Neural progenitor cell (in vitro differentiated cells): ENCODE measurements around the gene TOB2. TPM values are rescaled to one million over a fixed set of nuclear protein-coding genes. Genes with fewer than 3 reads are reported as not detected.
"Not testable (repeated sequence)": the region's sequence is repeated elsewhere in the genome, so short reads cannot be mapped to it uniquely, and the experiment has no call there.

ENCODE experiments used
- DNase-seq: peaks from one replicate; pipeline ENCODE4 v3.0.0-alpha.2; 2016; ENCODE audit warnings: low spot score
- H2AFZ ChIP-seq: fragments of 200-600 bp; sonication (generic); replicated peaks from 2 replicates; pipeline ENCODE4 v1.6.1; 2016; ENCODE audit warnings: antibody characterized with exemption
- H3F3A ChIP-seq: fragments of 200-600 bp; sonication (generic); 2 replicates; pipeline ENCODE4 v1.6.1; 2016; ENCODE audit warnings: antibody characterized with exemption, low read depth
- H3K27ac ChIP-seq: fragments of 200-600 bp; sonication (generic); 2 replicates; pipeline ENCODE4 v1.5.1; 2016; ENCODE audit warnings: mild to moderate bottlenecking
- H3K27me3 ChIP-seq: fragments of 200-600 bp; sonication (generic); 2 replicates; pipeline ENCODE4 v1.6.1; 2016; ENCODE audit warnings: mild to moderate bottlenecking, moderate library complexity
- H3K36me3 ChIP-seq: fragments of 200-600 bp; sonication (generic); 2 replicates; pipeline ENCODE4 v1.5.1; 2016
- H3K4me1 ChIP-seq: fragments of 200-600 bp; sonication (generic); 2 replicates; pipeline ENCODE4 v1.6.1; 2016; ENCODE audit warnings: mixed run types
- H3K4me2 ChIP-seq: fragments of 200-600 bp; sonication (generic); 2 replicates; pipeline ENCODE4 v1.6.1; 2016
- H3K4me3 ChIP-seq: fragments of 200-600 bp; sonication (generic); 2 replicates; pipeline ENCODE4 v1.5.1; 2016
- H3K79me2 ChIP-seq: fragments of 200-600 bp; sonication (generic); 2 replicates; pipeline ENCODE4 v1.6.1; 2016; ENCODE audit warnings: low read depth
- H3K9ac ChIP-seq: fragments of 200-600 bp; sonication (generic); 2 replicates; pipeline ENCODE4 v1.6.1; 2016
- H3K9me3 ChIP-seq: fragments of 200-600 bp; sonication (generic); 2 replicates; pipeline ENCODE4 v1.5.1; 2016; ENCODE audit warnings: low read depth
- H4K20me1 ChIP-seq: fragments of 200-600 bp; sonication (generic); 2 replicates; pipeline ENCODE4 v1.6.1; 2016; ENCODE audit warnings: low read depth
- H3K27ac Mint-ChIP-seq: 3 replicates; pipeline ENCODE4 v1.8.0; 2021; ENCODE audit warnings: mixed read lengths
- H3K27me3 Mint-ChIP-seq: 2 replicates; pipeline ENCODE4 v1.8.0; 2022; ENCODE audit warnings: low read depth, mild to moderate bottlenecking, inconsistent platforms, moderate library complexity, mixed read lengths; ENCODE audit not compliant: insufficient read depth
- H3K36me3 Mint-ChIP-seq: 3 replicates; pipeline ENCODE4 v1.8.0; 2021; ENCODE audit warnings: mixed read lengths
- H3K4me1 Mint-ChIP-seq: 3 replicates; pipeline ENCODE4 v1.8.0; 2021; ENCODE audit warnings: mixed read lengths
- H3K4me3 Mint-ChIP-seq: 3 replicates; pipeline ENCODE4 v1.8.0; 2021; ENCODE audit warnings: mild to moderate bottlenecking, moderate library complexity, mixed read lengths
- H3K9me3 Mint-ChIP-seq: 3 replicates; pipeline ENCODE4 v1.8.0; 2020; ENCODE audit warnings: mixed read lengths
- EZH2 ChIP-seq: fragments of 200-600 bp; sonication (generic); IDR thresholded peaks from 2 replicates; pipeline ENCODE4 v1.6.1; 2017; ENCODE audit warnings: antibody characterized with exemption, mild to moderate bottlenecking, moderate library complexity
- EZH2phosphoT487 ChIP-seq: fragments of 200-600 bp; sonication (generic); IDR thresholded peaks from 2 replicates; pipeline ENCODE4 v1.6.1; 2017; ENCODE audit warnings: antibody characterized with exemption
- total RNA-seq: library from RNA; depleted of rRNA; stranded (reverse); fragments of >200 nt; gene quantifications from 2 replicates; pipeline ENCODE4 v1.2.3, GENCODE V29; 2015; ENCODE audit warnings: low replicate concordance
- TF ChIP-seq, protein P1 (sequence below): fragments of 200-600 bp; sonication (generic); IDR thresholded peaks from 2 replicates; pipeline ENCODE4 v1.5.1; 2017; ENCODE audit warnings: antibody characterized with exemption, mild to moderate bottlenecking

The TOB2 gene
- total RNA-seq, 1 donor from 2014 or later, result 23.4 TPM

DNA sequence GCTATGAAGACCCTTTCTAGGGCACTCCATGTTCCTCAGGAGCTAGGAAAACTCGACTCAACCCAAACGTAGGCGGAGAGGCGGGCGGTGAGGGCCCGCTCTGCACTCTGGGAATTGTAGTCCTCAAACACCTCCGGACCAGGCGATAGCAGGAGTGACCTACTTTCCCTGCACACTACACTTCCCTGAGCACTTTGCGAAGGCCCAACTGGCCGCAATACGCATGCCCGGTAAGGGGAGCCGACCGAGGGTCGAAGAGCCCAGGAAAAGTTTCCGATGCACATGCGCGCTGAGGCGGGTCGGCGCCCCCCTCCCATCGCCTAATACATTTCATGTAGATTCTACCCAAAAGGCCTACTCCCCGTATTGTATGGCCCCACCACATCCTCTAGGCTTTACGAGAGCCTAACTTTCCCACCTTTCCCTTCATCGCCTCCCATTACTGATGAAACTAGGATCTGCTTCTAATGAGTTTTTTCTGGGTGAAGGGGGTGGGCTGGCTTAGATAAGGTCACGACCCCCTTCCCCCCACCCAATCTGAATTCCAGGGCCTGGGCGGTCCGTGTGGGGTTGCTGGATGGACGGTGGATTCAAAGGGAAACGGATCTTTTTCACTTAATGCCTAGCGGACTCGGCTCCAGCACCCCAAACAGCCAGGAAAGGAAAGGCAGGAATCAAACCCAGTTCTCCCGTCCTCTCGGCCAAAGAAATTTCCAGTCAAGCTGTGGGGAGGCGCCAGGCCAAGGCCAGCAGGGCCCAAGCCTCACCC is 2.1 kb downstream of the TOB2 start:
- H2AFZ ChIP-seq, result no peak overlapping the region
- peak overlapping the region; percentile 100 for H3K4me3 Mint-ChIP-seq
- H3K27me3 ChIP-seq, result no peaks in the 10 kb centered on the region
- H3K9ac ChIP-seq, result peak overlapping the region; percentile 91
- H3K9me3 ChIP-seq, result no peaks in the 10 kb centered on the region
- no peaks in the 10 kb centered on the region for H3K36me3 ChIP-seq
- H4K20me1 ChIP-seq, result peaks cover 62% of the 10 kb centered on the region
- no peak for TF ChIP-seq EZH2
- no peak for TF ChIP-seq EZH2phosphoT487
- TF ChIP-seq, protein P1, sequence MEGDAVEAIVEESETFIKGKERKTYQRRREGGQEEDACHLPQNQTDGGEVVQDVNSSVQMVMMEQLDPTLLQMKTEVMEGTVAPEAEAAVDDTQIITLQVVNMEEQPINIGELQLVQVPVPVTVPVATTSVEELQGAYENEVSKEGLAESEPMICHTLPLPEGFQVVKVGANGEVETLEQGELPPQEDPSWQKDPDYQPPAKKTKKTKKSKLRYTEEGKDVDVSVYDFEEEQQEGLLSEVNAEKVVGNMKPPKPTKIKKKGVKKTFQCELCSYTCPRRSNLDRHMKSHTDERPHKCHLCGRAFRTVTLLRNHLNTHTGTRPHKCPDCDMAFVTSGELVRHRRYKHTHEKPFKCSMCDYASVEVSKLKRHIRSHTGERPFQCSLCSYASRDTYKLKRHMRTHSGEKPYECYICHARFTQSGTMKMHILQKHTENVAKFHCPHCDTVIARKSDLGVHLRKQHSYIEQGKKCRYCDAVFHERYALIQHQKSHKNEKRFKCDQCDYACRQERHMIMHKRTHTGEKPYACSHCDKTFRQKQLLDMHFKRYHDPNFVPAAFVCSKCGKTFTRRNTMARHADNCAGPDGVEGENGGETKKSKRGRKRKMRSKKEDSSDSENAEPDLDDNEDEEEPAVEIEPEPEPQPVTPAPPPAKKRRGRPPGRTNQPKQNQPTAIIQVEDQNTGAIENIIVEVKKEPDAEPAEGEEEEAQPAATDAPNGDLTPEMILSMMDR, result no peak
- H3K36me3 Mint-ChIP-seq, result peaks cover 10% of the 10 kb centered on the region
- DNase-seq, result peak; percentile 99
- H3K4me3 ChIP-seq, result peak overlapping the region; percentile 96
- peaks cover 50% of the 10 kb centered on the region for H3F3A ChIP-seq
- peaks cover 28% of the 10 kb centered on the region for H3K4me1 Mint-ChIP-seq
- H3K27ac ChIP-seq, result peak overlapping the region; percentile 82
- peaks cover 3% of the 10 kb centered on the region for H3K4me1 ChIP-seq
- H3K9me3 Mint-ChIP-seq, result no peaks in the 10 kb centered on the region
- H3K27me3 Mint-ChIP-seq, result peaks cover 12% of the 10 kb centered on the region
- peak overlapping the region; percentile 94 for H3K4me2 ChIP-seq
- H3K79me2 ChIP-seq, result peaks cover 91% of the 10 kb centered on the region
- H3K27ac Mint-ChIP-seq, result peak overlapping the region; percentile 97

- Histone ChIP-seq H3K4me2 (no peak overlapping the region), H3K27me3 (no peaks in the 10 kb centered on the region), H3K27ac (no peak overlapping the region), H4K20me1 (peaks cover 84% of the 10 kb centered on the region), H3F3A (peaks cover 48% of the 10 kb centered on the region), H3K4me1 (peaks cover 3% of the 10 kb centered on the region), H3K36me3 (no peaks in the 10 kb centered on the region), H3K9me3 (no peaks in the 10 kb centered on the region), H3K9ac (no peak overlapping the region), H3K4me3 (no peak overlapping the region), H3K79me2 (peaks cover 96% of the 10 kb centered on the region), H2AFZ (no peak overlapping the region)
- Mint-ChIP-seq H3K27ac (no peak overlapping the region), H3K36me3 (peaks cover 10% of the 10 kb centered on the region), H3K4me3 (peak overlapping the region; percentile 71), H3K4me1 (peaks cover 17% of the 10 kb centered on the region), H3K27me3 (peaks cover 10% of the 10 kb centered on the region), H3K9me3 (no peaks in the 10 kb centered on the region)
- TF ChIP-seq EZH2phosphoT487, result no peak
- TF ChIP-seq, protein P1, result no peak
- TF ChIP-seq EZH2, result no peak
- no peak for DNase-seq
Observed at GRCh38 chr22:41442240-41442792, 4.3 kb downstream of the TOB2 start.

GRCh38 chr22:41440511-41440910 is 6.1 kb downstream of the TOB2 start:
- not testable (repeated sequence) for H3K4me1 ChIP-seq, H3K27ac Mint-ChIP-seq, H3K27me3 Mint-ChIP-seq, H3K27ac ChIP-seq, H3K27me3 ChIP-seq, H3K9me3 ChIP-seq, H3K4me2 ChIP-seq, H3K4me3 ChIP-seq, DNase-seq, H3K9ac ChIP-seq, H3K4me3 Mint-ChIP-seq, H3K9me3 Mint-ChIP-seq, H3K36me3 ChIP-seq, H2AFZ ChIP-seq
- H4K20me1 ChIP-seq, result peaks cover 95% of the 10 kb centered on the region
- peaks cover 17% of the 10 kb centered on the region for H3K4me1 Mint-ChIP-seq
- H3K36me3 Mint-ChIP-seq, result peaks cover 25% of the 10 kb centered on the region
- peaks cover 40% of the 10 kb centered on the region for H3F3A ChIP-seq
- H3K79me2 ChIP-seq, result peaks cover 99% of the 10 kb centered on the region

DNA sequence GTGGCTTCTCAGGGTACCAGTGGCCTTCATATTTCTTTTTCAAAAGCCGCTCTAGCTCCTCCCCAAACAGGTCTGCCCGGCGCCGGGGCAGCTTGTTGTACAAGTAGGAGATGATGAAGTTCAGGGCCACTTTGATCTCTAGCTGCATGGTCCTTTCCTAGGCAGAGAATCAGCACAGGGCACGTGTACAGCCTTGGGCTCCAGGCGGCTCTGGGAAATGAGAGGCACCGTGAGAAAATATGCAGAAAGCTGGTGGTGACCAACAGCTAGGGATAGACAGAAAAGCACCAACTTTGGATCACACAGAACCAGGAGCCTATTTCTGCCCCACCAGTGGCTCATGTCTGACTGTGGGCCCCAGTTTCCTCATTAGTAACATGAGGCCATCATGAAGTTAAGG is 9.4 kb downstream of the TOB2 start:
- H3K27ac ChIP-seq, result no peak overlapping the region
- Mint-ChIP-seq H3K36me3 (peaks cover 27% of the 10 kb centered on the region), H3K9me3 (no peaks in the 10 kb centered on the region), H3K4me1 (no peaks in the 10 kb centered on the region), H3K27me3 (peaks cover 2% of the 10 kb centered on the region), H3K4me3 (no peak overlapping the region), H3K27ac (no peak overlapping the region)
- no peak for TF ChIP-seq EZH2
- H3K4me2 ChIP-seq, result no peak overlapping the region
- H4K20me1 ChIP-seq, result peaks cover 97% of the 10 kb centered on the region
- no peaks in the 10 kb centered on the region for H3K36me3 ChIP-seq
- H3K79me2 ChIP-seq, result peaks cover 78% of the 10 kb centered on the region
- H3K9ac ChIP-seq, result no peak overlapping the region
- no peaks in the 10 kb centered on the region for H3K27me3 ChIP-seq
- H2AFZ ChIP-seq, result no peak overlapping the region
- H3K4me3 ChIP-seq, result no peak overlapping the region
- no peaks in the 10 kb centered on the region for H3K9me3 ChIP-seq
- DNase-seq, result no peak
- H3K4me1 ChIP-seq, result no peaks in the 10 kb centered on the region
- peaks cover 25% of the 10 kb centered on the region for H3F3A ChIP-seq
